ENCODE data around the gene SESN1. TPM values are rescaled to one million over a fixed set of nuclear protein-coding genes. Genes with fewer than 3 reads are reported as not detected.
A peak's percentile ranks its signal among the peaks of the same experiment; 100 is the strongest.

SESN1 gene
- total RNA-seq, 4 donors from 2014 or later = 73.3 to 253 (median 128) TPM

DNA sequence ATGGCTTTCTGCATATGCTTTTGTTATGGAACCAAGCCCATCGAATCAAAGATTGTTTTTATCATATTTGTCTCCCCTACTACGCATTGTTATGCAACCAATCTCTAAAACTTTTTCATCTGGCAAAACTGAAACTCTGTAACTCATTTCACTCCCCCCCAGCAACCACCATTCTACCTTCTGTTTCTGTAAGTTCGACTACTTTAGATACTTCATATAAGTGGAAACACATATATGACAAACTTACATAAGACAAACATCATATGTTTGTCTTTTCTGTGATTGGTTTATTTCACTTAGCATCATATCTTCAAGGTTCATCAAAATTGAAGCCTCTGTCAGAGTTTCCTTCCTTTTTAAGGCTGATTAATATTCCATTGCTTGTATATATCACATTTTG lies 35.4 kb upstream of the SESN1 start:
- Histone ChIP-seq H3K4me3 (no peak overlapping the region), H3K9me3 (no peaks in the 10 kb centered on the region), H3K36me3 (peaks cover 0 to 5% of the 10 kb centered on the region in 2 donors), H3K27me3 (no peaks in the 10 kb centered on the region), H3K4me1 (no peaks in the 10 kb centered on the region), H3K27ac (no peak overlapping the region)
- intact Hi-C loops (cut with DNase I; ENCODE audit: low total_unique reads) = no loop called here
- TF ChIP-seq POLR2A (IDR thresholded peaks at IDR 0.05) (no peak), CTCF (IDR thresholded peaks at IDR 0.05 in 4 of 5, conservative IDR thresholded peaks at IDR 0.05 in 1 of 5) (no peak)
- DNase-seq = no peak
- in situ Hi-C loops (cut with MboI; ENCODE audit: low sequenced_read_pairs in 4 of 4) = loop anchor here in 1 of 4 donors (25.0 kb wide), 1 partner anchor 557 kb away; the partner anchor contains the start of genes AK9 and FIG4
- no peak for ATAC-seq

DNA sequence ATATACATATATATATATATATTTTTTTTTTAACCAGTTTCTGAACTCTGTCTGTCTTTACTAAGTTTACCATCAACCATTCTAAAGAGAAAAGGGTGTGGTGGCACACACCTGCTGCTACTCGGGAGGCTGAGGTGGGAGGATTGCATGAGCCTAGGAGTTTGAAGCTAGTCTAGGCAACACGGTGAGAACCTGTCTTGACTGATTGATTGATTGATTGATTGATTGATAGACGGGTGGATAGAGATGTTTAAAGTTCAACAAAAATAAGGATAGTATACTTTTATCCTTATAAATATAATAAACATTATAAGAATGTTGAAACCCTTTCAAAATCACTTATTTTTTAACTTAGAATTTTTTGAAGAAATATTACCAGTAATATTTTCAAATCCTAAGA lies 30.9 kb upstream of the SESN1 start:
- TF ChIP-seq CTCF (IDR thresholded peaks at IDR 0.05 in 4 of 5, conservative IDR thresholded peaks at IDR 0.05 in 1 of 5) (no peak), POLR2A (IDR thresholded peaks at IDR 0.05) (no peak)
- intact Hi-C loops (cut with DNase I; ENCODE audit: low total_unique reads) = no loop called here
- H3K36me3 ChIP-seq = no peaks in the 10 kb centered on the region

DNA sequence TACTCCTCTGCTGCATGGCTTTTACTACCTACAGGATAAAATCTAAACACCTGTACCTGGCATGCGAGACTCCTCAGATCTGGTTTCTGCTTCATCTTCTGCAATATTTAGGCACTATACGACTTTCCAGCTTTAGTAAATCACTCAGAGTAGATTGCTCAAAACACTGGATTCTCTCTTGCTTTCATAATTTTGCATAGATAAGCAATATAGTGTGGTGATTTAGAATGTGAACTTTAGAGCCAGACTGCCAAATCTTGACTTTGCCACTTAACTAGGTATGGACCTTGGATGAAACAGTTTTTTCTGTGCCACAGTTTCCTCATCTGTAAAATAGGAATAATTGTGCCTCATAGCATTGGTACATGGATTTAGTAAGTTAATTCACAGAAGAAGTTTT lies 29.6 kb upstream of the SESN1 start:
- intact Hi-C loops (cut with DNase I; ENCODE audit: low total_unique reads) = no loop called here
- ATAC-seq (no peak), DNase-seq (no peak)
- TF ChIP-seq POLR2A (IDR thresholded peaks at IDR 0.05) (no peak), CTCF (IDR thresholded peaks at IDR 0.05 in 4 of 5, conservative IDR thresholded peaks at IDR 0.05 in 1 of 5) (no peak)
- Histone ChIP-seq H3K36me3 (no peaks in the 10 kb centered on the region), H3K9me3 (no peaks in the 10 kb centered on the region), H3K27ac (no peak overlapping the region), H3K4me3 (no peak overlapping the region), H3K4me1 (peaks cover 14 to 24% of the 10 kb centered on the region in 2 donors), H3K27me3 (no peaks in the 10 kb centered on the region)
- in situ Hi-C loops (cut with MboI; ENCODE audit: low sequenced_read_pairs in 4 of 4) = loop anchor here in 1 of 4 donors (25.0 kb wide), 1 partner anchor 837 kb away; the partner anchor contains the start of gene AFG1L

More for the DNA sequence above, 30.9 kb upstream of the SESN1 start:
- Histone ChIP-seq H3K27me3 (no peaks in the 10 kb centered on the region), H3K4me1 (peaks cover 14% of the 10 kb centered on the region in 2 donors), H3K4me3 (no peak overlapping the region), H3K9me3 (no peaks in the 10 kb centered on the region), H3K27ac (no peak overlapping the region)
- in situ Hi-C loops (cut with MboI; ENCODE audit: low sequenced_read_pairs in 4 of 4) = loop anchor here in 1 of 4 donors (25.0 kb wide), 1 partner anchor 562 kb away; the partner anchor contains the start of genes AK9 and FIG4
- DNase-seq (no peak), ATAC-seq (no peak)

DNA sequence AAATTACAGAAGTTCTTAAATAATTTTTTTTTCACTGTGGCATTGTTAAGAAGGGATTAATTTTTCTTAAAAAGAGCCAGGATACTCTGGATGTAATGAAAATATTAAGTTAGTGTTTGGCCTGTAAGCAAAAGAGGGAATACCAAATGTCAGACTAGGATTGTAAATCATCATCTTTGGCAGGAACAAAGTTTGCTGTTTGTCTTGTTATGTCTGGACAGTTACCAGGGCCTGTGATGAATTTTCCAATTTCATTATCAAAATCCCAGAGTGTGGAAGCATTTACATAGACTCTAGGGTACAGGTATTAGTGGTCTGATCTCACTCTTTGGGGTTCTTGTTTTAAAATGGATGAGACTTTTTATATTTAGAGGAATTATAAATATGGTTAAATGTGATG lies 26.8 kb upstream of the SESN1 start:
- Histone ChIP-seq H3K4me1 (peaks cover 26 to 46% of the 10 kb centered on the region in 2 donors), H3K9me3 (no peaks in the 10 kb centered on the region), H3K4me3 (no peak overlapping the region), H3K27me3 (no peaks in the 10 kb centered on the region), H3K36me3 (no peaks in the 10 kb centered on the region), H3K27ac (peak overlapping the region in 2 of 4 donors; percentile 45 to 50)
- no peak for TF ChIP-seq CTCF (IDR thresholded peaks at IDR 0.05 in 4 of 5, conservative IDR thresholded peaks at IDR 0.05 in 1 of 5)
- TF ChIP-seq POLR2A (IDR thresholded peaks at IDR 0.05) = no peak
- intact Hi-C loops (cut with DNase I; ENCODE audit: low total_unique reads) = no loop called here
- no peak for ATAC-seq
- no peak for DNase-seq
- in situ Hi-C loops (cut with MboI; ENCODE audit: low sequenced_read_pairs in 4 of 4) = loop anchor here in 1 of 4 donors (25.0 kb wide), 1 partner anchor 834 kb away; the partner anchor contains the start of gene AFG1L
